GM18508 (cell line): ENCODE results near the gene ATP8A2.
"Not testable (repeated sequence)": the region's sequence is repeated elsewhere in the genome, so short reads cannot be mapped to it uniquely, and the experiment has no call there.

ENCODE experiments used
- ATAC-seq: cut with Tn5 transposase; IDR thresholded peaks from one replicate; pipeline ENCODE4 v1.9.1; 2021; ENCODE audit warnings: moderate number of reproducible peaks; ENCODE audit not compliant: insufficient read depth, unreplicated experiment

The ATP8A2 gene

DNA sequence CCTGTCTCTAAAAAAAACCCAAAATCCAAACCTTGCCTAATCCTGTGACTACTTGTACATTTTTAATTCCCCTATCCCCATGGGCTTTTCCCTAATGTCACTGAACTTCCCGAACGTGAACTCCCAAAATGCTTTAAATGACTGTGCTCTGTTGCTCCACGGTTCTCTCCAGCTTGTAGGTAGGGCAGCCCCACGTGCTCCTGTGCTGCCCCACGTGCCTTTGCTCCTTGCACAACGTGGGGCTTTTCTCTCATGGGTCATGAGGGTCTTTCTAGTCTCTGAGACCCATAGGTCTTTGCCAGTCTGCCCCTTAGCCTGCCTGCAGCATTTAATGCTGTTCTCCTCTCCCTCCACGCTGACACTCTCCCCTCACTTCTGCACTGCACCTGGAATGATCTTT is 558.0 kb downstream of the ATP8A2 start:
- ATAC-seq: no peak

GRCh38 chr13:25930653-25931052 is 558.9 kb downstream of the ATP8A2 start:
- no peak for ATAC-seq

GRCh38 chr13:25932365-25932764 is 560.6 kb downstream of the ATP8A2 start:
- no peak for ATAC-seq

DNA sequence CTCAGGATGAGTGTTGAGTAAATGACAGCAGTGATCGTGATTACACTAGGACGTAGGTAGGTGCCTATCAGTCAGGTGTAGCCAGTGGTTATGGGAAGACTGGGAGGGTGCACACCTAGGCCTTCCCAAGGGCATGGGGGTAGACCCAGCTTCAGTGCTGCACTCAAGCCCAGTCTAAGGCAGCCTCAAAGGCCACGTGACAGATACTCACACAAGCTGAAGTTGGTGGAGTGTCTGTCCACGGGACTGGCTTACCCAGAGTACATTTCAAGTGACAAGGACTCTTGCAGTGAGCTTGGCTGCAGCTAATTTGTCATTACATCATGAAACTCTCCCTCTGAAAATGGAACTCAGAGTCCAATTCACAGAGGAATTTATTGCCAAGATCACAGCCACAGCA is 561.7 kb downstream of the ATP8A2 start:
- no peak for ATAC-seq

GRCh38 chr13:25934127-25934526 is 562.4 kb downstream of the ATP8A2 start:
- no peak for ATAC-seq

DNA sequence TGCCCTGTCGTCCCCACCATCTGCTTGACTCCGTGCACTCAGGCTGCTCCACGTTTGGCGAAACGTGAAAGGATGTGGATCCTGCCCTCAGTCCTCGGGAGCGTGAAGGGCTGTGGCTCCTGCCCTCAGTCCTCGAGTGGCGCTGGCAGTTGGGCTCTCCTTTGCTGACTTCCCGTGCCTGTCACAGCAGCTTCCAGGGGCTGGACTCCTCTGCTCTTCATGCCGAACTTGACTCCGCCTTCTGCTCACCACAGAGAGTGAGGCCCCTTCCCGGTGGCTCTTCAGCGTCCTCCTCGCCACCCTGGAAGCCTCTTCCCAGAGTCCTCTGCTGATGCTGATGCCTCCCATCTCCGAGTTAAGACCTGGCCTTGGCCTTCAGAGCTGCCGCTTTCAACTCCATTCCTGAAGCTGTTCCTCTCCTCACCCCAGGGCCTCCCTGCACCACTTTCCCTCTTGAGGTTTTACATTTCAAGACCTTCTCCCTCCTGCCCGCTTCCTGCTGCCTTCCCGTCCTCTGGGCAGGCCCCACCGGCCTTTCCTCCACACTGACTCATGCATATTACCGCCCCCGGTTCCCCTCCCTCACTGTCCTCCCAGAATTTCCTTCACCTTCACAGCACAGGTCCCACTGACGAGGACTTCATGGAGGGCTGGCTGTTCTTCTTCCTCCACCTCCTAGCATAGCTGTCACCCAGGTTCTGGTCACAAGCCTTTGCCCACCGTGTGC is 568.4 kb downstream of the ATP8A2 start:
- ATAC-seq: no peak

GRCh38 chr13:25943081-25943480 is 571.3 kb downstream of the ATP8A2 start:
- ATAC-seq: no peak

DNA sequence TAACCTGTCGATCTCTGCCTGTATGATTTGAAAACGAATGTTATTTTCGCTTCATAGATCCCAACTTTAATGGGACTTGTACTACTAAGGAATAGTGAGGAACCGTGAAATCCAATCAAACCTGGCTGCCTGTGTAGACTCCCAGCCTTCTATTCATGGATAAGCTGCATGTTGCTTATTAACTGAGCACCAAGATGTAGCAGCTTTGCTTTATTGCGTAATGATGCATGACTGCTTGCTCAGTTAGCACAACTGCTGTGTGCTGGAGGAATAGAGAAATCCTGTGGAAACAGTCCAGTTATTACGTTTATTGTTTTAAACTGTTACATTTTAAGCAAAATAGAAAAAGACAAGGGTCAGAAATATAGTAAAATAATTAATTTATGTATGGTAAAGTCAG is 571.9 kb downstream of the ATP8A2 start:
- ATAC-seq: no peak

DNA sequence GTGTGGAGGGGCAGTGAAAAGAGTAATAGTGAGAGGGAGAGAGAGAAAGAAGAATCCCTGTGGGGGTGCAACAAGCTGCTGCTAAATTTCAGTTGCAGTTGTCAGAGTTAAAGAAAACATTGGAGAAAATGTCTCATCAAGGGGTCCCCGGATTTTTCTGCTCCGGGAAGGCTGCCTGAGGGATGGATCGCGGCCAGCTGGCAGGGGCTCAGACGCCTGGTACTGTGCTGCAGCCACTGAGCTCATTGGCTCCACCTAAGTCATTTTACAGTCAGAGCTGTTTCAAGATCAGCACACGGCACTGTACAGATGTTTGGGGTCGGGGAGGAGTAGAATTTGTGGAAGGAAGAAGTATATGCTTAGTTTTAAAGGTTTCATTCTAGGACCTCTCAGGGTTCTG is 573.8 kb downstream of the ATP8A2 start:
- no peak for ATAC-seq

- ATAC-seq: no peak
Measured at GRCh38 chr13:25946321-25946720, 574.5 kb downstream of the ATP8A2 start.

DNA sequence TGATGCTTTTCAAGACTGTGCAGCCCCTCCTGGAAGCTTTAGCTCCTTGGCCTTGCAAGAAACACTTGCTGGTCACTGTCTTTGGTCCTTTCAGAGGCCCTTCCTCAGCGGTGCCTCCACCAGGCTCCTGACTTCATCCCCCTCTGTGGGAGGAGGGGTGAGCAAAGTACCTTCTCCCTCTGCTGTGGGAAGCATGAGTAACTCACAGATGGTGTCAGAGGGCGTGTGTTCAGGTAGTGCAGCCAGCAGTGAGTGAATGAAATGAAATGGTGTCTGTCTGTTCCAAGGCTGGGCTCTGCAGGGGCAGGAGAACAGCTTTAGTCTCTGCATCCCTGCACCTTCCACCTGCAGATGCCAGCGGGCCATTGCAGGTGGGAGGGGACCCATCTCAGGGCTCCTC is 577.1 kb downstream of the ATP8A2 start:
- no peak for ATAC-seq

DNA sequence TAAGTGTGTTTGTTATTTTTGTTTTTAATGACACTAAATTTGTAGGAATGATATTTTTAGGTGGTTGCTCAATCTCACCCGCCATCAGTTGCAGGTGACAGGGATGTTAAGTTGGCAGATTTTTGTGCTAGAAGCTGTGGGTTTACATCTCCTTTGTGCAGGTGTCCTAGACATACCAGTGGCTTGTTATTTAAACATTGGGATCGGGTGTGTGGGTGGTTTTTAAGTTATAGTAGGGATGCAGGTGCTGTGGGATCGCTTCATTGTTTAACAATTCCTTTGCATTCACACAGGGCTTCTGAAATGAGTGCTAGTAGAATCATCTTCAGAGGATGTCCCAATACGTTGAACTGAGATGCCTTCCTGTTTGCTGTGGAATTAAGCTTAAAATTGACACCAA is 580.1 kb downstream of the ATP8A2 start:
- ATAC-seq: no peak

- not testable (repeated sequence) for ATAC-seq
Measured at GRCh38 chr13:25954080-25954479, 582.3 kb downstream of the ATP8A2 start.

- ATAC-seq: not testable (repeated sequence)
Measured at GRCh38 chr13:25954943-25955342, 583.2 kb downstream of the ATP8A2 start.

GRCh38 chr13:25958986-25959385 is 587.2 kb downstream of the ATP8A2 start:
- no peak for ATAC-seq

DNA sequence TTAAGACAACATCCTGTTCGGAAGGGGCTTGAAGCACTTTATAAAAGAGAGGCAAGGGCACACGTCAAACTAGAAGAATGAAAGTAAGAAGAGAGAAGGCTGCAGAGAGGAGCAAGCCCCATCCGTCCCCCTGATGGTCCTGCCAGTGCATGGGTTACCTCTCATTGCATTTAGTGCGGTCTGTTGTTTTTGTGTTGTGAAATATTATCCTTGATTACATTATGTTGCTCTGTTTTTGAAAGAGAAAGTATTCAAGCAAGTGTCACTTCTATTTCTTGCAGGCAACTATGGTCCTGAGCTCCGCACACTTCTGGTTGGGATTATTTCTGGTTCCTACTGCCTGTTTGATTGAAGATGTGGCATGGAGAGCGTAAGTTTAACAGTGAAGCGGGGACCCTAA is 589.5 kb downstream of the ATP8A2 start:
- ATAC-seq: no peak

DNA sequence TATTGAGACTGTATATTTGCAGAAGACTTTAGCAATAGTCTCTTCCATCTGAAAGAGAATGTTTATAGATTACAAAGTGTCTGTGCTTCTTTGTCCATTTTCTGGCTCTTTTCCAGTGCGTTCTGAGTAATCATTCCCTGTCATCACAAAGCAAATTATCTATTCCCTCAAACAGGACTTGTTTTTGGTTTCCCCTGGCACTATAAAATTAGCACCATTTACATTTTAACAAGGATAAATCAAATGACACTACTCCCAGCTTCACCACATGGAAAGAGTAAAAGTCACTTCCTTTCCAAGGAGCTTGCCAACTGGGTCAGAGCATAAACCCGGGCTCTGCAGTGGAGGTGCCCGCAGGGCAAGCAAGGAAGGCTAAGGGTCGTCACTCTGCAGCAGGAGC is 591.9 kb downstream of the ATP8A2 start:
- no peak for ATAC-seq

- no peak for ATAC-seq
Measured at GRCh38 chr13:25965596-25965995, 593.8 kb downstream of the ATP8A2 start.

DNA sequence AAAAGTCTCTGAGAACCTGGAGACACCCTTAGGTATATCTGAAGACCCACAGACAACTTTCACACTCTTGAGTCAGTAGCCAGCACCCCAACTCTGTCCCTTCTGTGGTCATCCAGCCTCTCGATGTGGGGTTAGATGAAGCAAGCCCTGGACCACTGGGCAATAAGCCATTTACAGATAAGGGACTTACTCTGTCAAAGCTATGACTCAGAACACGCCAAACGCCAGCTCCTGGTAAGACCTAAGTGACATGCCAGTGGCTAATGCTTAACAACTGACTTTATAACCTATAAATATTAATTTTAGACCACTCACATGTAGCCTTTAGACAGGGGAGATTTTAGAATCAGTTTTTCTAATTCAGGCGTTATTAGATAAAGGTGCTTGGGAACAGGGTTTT is 594.3 kb downstream of the ATP8A2 start:
- ATAC-seq: no peak

GRCh38 chr13:25967144-25967543 is 595.4 kb downstream of the ATP8A2 start:
- no peak for ATAC-seq

GRCh38 chr13:25971047-25971446 is 599.3 kb downstream of the ATP8A2 start:
- no peak for ATAC-seq

DNA sequence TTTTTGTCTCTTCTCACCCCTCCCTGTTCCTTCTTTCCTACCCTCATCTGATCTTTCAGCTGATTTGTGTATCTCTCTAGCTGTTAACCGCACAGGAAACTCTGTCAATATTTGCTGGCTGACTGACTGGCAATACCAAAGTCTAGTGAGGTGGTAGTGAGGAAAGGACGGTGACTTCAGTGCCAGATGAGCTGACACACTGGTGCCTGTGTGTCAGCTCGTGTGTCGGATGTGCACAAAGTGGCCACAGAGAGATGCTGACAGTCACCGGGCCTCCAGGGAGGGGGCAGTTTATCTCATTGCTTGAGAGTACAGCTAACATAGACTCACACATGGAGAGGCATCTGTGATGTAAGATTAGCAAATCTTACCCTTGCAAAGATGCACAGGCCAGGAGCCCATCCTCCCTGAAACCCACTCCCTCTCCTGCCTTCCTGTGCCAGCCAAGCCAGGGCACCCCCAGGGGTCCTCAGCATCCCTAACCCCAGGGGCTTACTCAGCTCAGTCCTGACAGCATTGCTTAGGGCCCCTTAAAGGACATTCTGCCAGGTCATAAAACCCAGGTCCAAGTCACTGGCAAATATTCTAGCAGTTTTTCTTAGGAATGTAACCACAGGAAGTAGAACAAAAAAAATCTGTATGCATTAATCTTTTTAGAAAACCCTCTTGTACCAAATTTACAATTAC is 599.8 kb downstream of the ATP8A2 start:
- no peak for ATAC-seq
